Epithelial cell of esophagus (primary cell): ENCODE data around the gene RNF2.
A peak's percentile ranks its signal among the peaks of the same experiment; 100 is the strongest.

Source experiments
- DNase-seq: peaks from one replicate; pipeline ENCODE4 v3.0.0; 2010; ENCODE audit warnings: low read depth
- H3K4me3 ChIP-seq: 2 replicates; pipeline ENCODE4 v1.5.1; 2011; ENCODE audit warnings: mild to moderate bottlenecking, low read length, control low read depth
- TF ChIP-seq, protein P1 (sequence below): IDR thresholded peaks from 2 replicates; pipeline ENCODE4 v1.5.1; 2011; ENCODE audit warnings: low read depth, mild to moderate bottlenecking, low read length, control low read depth, inconsistent platforms; ENCODE audit not compliant: insufficient read depth; ENCODE audit errors: missing control alignments

Gene RNF2

DNA sequence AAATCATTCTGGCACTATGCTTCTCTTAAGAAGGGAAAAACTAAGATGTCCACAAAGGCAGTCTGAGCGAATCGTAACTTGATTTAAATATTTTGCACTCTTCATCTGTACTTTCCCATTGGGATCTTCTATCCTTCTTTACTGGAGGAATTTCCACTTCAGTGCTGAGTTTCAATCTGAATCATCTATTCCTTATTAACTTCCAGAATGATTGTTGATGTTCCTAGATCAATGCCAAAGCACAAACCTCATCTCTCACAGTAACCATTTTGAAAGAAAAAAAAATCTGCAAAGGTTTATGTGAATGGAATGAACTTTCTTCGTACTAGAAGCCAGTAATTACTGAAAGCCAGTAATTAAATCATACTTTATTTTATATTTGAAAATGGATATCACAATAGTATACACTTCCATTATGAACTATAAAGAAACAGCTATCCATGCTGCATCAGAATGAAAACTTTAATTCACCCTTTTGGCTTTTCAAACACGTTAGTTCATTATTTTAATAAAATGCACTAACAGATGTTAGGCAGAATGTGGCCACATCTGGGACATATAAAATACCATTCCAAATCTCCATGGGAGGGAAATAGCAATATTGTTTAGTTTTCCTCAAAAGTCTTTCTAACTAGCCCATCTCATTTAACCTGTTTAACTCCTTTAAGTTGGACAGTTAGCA is 5.5 kb upstream of the RNF2 start:
- TF ChIP-seq, protein P1, sequence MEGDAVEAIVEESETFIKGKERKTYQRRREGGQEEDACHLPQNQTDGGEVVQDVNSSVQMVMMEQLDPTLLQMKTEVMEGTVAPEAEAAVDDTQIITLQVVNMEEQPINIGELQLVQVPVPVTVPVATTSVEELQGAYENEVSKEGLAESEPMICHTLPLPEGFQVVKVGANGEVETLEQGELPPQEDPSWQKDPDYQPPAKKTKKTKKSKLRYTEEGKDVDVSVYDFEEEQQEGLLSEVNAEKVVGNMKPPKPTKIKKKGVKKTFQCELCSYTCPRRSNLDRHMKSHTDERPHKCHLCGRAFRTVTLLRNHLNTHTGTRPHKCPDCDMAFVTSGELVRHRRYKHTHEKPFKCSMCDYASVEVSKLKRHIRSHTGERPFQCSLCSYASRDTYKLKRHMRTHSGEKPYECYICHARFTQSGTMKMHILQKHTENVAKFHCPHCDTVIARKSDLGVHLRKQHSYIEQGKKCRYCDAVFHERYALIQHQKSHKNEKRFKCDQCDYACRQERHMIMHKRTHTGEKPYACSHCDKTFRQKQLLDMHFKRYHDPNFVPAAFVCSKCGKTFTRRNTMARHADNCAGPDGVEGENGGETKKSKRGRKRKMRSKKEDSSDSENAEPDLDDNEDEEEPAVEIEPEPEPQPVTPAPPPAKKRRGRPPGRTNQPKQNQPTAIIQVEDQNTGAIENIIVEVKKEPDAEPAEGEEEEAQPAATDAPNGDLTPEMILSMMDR, result no peak
- DNase-seq, result no peak
- no peak overlapping the region for H3K4me3 ChIP-seq

DNA sequence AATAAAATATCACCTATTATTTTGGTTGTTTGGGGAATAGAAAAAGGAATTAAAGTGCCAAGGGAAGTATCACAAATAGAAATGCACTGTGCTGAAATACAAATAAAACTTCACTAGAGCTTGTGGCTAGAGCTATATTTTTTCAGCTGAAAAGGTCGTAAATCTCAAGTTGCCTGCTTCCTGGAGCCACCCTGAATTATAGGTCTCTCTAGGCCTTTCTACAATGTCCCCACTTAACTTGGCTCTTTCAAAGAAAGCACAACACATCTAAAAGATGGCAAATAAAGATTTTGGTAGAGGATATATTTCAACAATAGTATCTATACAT is 5.0 kb upstream of the RNF2 start:
- DNase-seq, result no peak
- TF ChIP-seq, protein P1, result no peak
- H3K4me3 ChIP-seq, result no peak overlapping the region

DNA sequence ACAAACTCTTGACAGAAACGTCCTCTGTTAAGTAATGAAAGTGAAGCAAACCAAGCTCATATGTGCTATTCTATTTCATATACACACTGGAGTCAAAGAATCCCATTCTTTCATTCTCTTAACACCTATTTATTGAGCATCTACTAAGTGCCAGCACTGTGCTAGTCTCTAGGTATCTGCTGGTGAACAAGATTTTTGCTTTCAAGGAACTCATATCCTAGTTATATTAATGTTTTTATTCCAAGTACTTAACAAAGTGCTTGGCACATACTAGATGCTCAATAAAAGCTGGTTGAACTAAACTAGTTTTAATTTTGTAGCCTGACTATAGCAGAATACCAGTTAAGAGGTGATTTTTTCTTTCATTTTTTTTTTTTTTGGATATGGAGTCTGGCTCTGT is 3.6 kb upstream of the RNF2 start:
- H3K4me3 ChIP-seq, result no peak overlapping the region
- no peak for DNase-seq
- TF ChIP-seq, protein P1, result no peak

DNA sequence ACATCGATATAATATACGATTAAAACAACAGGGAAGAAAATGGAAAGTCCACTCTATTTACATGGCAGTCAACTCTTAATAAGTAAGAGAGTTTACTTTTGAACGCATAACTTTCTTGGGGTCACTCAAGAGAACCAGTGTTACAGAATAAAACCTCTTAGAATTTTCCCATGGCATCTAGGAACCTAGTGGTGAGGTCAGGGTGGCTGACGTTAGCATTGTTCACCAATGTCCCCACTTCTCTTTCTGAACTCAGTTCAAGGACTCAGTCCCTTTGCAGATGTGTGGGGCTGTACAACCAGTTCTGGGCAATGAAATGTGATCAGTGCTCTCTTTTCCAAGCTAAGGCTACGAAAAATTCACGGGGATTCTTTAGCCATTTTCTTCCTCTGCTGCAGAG is 2.6 kb upstream of the RNF2 start:
- TF ChIP-seq, protein P1, result no peak
- DNase-seq, result no peak
- H3K4me3 ChIP-seq, result no peak overlapping the region

DNA sequence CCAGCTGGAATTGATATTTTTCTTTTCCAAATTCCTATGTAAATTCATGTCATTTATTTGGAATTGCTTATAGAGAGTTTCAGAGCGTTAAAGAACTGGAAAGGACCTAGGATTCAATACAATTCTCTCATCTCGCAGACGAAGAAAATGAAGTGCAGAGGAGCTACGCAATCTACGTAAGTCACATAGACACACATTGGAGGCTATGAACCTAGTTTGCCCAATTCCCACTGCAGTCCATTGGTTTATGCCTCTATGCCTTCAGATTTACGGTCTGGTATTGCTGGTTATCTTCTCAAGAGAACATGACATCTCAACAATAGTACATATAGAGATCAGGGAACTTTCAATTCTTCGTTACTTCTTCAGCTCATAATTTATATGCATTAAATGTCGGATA is 971 bp upstream of the RNF2 start:
- TF ChIP-seq, protein P1, result no peak
- no peak for DNase-seq
- H3K4me3 ChIP-seq, result no peak overlapping the region

DNA sequence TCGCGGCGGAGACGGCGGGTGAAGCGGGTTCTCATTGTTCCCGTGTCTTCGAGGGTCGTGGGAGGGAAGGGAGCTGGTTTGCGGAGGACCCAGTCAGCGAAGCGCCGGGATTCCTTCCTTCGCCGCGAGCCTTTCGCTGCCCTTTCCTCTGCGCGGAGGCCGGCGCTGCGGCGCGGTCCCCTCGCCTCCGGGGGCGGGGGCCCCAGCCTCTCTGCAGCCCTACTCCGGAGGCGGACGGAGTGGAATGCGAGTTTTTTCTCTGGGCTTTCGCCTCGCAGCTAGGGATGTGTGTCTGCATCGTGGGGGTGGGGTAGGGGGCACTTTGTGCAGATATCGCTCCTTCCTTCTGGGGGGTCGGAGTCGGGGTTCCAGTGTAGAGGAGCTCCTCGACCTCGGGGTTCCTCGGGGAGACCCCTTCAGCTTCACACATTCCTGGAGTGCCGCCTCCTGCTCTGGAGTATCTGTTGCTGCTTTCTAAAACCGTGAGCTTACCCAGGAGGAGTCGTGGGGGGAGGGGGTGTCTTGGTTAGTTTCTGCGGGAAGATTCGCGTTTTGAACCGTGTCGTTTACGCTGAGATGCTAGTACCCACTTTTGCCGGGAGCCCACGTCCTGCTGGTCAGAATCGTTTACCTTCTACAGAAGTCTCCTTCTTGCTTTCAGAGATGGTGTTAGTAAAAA is 595 bp downstream of the RNF2 start:
- TF ChIP-seq, protein P1, result no peak
- peak; percentile 35 for DNase-seq
- peak overlapping the region; percentile 77 for H3K4me3 ChIP-seq

DNA sequence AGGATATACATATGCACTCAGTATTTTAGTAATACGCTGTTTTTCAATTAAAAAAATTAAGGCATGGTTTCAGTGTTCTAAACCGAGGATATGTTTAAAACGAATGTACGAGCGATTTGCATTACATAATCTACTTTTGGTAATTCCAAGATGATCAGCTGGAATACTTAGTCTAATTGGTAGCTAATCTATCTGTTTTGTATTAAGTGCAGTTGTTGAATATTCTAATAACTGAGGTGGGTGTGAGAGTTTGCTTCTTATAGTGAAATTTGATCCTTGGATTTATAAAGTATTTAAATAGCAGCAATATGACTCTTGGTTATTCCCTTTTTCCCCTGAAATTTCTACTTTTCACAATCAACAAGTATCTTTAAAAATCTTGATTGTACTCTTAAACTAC is 1.3 kb downstream of the RNF2 start:
- no peak for DNase-seq
- TF ChIP-seq, protein P1, result no peak
- peak overlapping the region; percentile 77 for H3K4me3 ChIP-seq
